A673 (cell line): ENCODE results near the gene SCGB1C2. TPM values are rescaled to one million over a fixed set of nuclear protein-coding genes. Genes with fewer than 3 reads are reported as not detected.

Experiments
- BruUV-seq: library from RNA; stranded (reverse); fragments of 400-500 nt; replicated peaks from 2 replicates; lab custom pipeline; 2021; lab: Mats Ljungman, UMichigan
- CTCF ChIA-PET: fragments of 300-600 bp; sonication (Branson Sonifier 250); formaldehyde crosslinking; loops from one replicate; lab custom pipeline; 2022; ENCODE audit warnings: antibody characterized with exemption; lab: Charles Lee
- POLR2A ChIA-PET: fragments of 300-600 bp; sonication (Branson Sonifier 250); formaldehyde crosslinking; loops from one replicate; lab custom pipeline; 2022; ENCODE audit warnings: antibody characterized with exemption; ENCODE audit not compliant: low non-redundant PET; lab: Charles Lee
- DNase-seq: peaks from one replicate; pipeline ENCODE4 v3.0.0-alpha.2; 2015; ENCODE audit warnings: low spot score
- H3K27ac ChIP-seq: fragments of 200-600 bp; sonication (generic); 2 replicates; pipeline ENCODE4 v1.5.1; 2016; ENCODE audit warnings: mixed run types, low read depth, mild to moderate bottlenecking, mixed read lengths, antibody characterized with exemption, low read length; ENCODE audit not compliant: poor library complexity, severe bottlenecking
- H3K27me3 ChIP-seq: fragments of 200-600 bp; sonication (generic); replicated peaks from 2 replicates; pipeline ENCODE4 v1.6.1; 2017; ENCODE audit warnings: mixed run types, low read depth, mild to moderate bottlenecking, mixed read lengths, antibody characterized with exemption, low read length; ENCODE audit not compliant: insufficient read depth, poor library complexity
- H3K36me3 ChIP-seq: fragments of 200-600 bp; sonication (generic); 2 replicates; pipeline ENCODE4 v1.6.1; 2016; ENCODE audit warnings: mixed run types, mild to moderate bottlenecking, mixed read lengths, antibody characterized with exemption, low read length; ENCODE audit not compliant: insufficient read depth, poor library complexity, severe bottlenecking
- H3K4me1 ChIP-seq: fragments of 200-600 bp; sonication (generic); 2 replicates; pipeline ENCODE4 v1.6.1; 2017; ENCODE audit warnings: mixed run types, mild to moderate bottlenecking, mixed read lengths, antibody characterized with exemption, low read length; ENCODE audit not compliant: insufficient read depth, poor library complexity, severe bottlenecking
- H3K4me3 ChIP-seq: fragments of 200-600 bp; sonication (generic); 2 replicates; pipeline ENCODE4 v1.5.1; 2016; ENCODE audit warnings: low read depth, mixed run types, mild to moderate bottlenecking, mixed read lengths, low read length; ENCODE audit not compliant: poor library complexity, severe bottlenecking
- H3K9me3 ChIP-seq: fragments of 200-600 bp; sonication (generic); 2 replicates; pipeline ENCODE4 v1.6.1; 2016; ENCODE audit warnings: mixed run types, low read depth, mild to moderate bottlenecking, mixed read lengths, antibody characterized with exemption, low read length; ENCODE audit not compliant: poor library complexity, severe bottlenecking
- EZH2 ChIP-seq: fragments of 200-600 bp; sonication (generic); IDR thresholded peaks from 2 replicates; pipeline ENCODE4 v1.6.1; 2017; ENCODE audit warnings: borderline replicate concordance, low read depth, mild to moderate bottlenecking, mixed read lengths, antibody characterized with exemption, low read length; ENCODE audit not compliant: poor library complexity, severe bottlenecking
- intact Hi-C: fragments of 100-400 bp; cut with micrococcal nuclease; formaldehyde crosslinking; loops from one replicate; pipeline ENCODE4 v1.10.0; 2022; ENCODE audit not compliant: unreplicated experiment
- total RNA-seq: library from RNA; stranded (reverse); gene quantifications from 2 replicates; pipeline ENCODE4 v1.2.3, GENCODE V29; 2021
- TF ChIP-seq, protein P1 (sequence below): fragments of 300-800, 200-600 bp; sonication (generic); conservative IDR thresholded peaks from 2 replicates; pipeline ENCODE4 v1.5.1; 2017; ENCODE audit warnings: low read depth, mild to moderate bottlenecking, antibody characterized with exemption, low read length, moderate library complexity, mixed read lengths

SCGB1C2 gene
- total RNA-seq, 1 experiment from 2014 or later = not detected

DNA sequence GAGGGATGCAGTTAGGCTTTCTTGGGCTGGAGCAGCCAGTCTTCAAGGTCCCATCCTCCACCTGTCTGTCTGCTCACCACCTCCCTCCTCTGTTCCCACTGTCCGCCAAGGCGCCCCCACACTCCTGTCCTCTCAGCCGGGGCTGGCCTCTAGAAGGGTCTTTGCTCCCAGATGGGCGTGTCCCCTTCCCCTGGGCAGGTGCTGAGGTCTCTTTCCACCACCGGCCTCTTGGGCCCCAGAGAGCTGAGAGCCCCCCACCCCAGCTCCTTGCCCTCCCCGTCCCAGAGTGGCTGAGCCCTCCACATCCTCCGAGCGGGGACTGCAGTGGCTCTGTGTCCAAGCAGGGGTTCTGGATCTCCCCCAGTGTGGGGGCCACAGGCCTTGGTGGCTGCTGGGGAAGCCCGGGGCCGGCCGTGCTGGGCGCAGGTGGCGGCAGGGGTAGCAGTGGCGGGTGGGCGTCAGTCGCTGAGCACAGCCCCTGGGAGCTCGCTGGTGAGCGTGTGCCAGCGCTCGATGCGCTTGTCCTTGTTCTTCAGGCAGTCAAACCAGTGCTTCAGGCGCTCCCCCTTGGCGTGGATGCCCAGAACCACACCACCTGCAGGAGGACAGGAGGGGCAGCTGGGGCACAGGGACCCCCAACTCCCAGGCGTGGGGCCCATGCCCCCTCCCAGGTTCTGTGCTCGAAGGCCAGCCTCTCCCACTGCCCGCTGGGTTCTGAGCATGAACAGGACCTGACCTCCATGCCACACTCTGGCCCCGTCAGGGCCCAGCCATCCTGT is 9.8 kb downstream of the SCGB1C2 start:
- CTCF ChIA-PET = interaction anchor here (0.6 kb wide), 1 partner anchor 188 kb away, joined by 6 read pairs; no protein-coding TSS in a partner anchor
- DNase-seq = no peak
- no peak overlapping the region for H3K4me3 ChIP-seq
- POLR2A ChIA-PET = no interaction called here
- TF ChIP-seq, protein P1, sequence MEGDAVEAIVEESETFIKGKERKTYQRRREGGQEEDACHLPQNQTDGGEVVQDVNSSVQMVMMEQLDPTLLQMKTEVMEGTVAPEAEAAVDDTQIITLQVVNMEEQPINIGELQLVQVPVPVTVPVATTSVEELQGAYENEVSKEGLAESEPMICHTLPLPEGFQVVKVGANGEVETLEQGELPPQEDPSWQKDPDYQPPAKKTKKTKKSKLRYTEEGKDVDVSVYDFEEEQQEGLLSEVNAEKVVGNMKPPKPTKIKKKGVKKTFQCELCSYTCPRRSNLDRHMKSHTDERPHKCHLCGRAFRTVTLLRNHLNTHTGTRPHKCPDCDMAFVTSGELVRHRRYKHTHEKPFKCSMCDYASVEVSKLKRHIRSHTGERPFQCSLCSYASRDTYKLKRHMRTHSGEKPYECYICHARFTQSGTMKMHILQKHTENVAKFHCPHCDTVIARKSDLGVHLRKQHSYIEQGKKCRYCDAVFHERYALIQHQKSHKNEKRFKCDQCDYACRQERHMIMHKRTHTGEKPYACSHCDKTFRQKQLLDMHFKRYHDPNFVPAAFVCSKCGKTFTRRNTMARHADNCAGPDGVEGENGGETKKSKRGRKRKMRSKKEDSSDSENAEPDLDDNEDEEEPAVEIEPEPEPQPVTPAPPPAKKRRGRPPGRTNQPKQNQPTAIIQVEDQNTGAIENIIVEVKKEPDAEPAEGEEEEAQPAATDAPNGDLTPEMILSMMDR = no peak
- TF ChIP-seq EZH2 = no peak
- H3K4me1 ChIP-seq = no peaks in the 10 kb centered on the region
- intact Hi-C loops = no loop called here
- no peak overlapping the region for H3K27ac ChIP-seq
- H3K36me3 ChIP-seq = no peaks in the 10 kb centered on the region
- no peaks in the 10 kb centered on the region for H3K27me3 ChIP-seq
- BruUV-seq = no TSS peak
- H3K9me3 ChIP-seq = no peaks in the 10 kb centered on the region

DNA sequence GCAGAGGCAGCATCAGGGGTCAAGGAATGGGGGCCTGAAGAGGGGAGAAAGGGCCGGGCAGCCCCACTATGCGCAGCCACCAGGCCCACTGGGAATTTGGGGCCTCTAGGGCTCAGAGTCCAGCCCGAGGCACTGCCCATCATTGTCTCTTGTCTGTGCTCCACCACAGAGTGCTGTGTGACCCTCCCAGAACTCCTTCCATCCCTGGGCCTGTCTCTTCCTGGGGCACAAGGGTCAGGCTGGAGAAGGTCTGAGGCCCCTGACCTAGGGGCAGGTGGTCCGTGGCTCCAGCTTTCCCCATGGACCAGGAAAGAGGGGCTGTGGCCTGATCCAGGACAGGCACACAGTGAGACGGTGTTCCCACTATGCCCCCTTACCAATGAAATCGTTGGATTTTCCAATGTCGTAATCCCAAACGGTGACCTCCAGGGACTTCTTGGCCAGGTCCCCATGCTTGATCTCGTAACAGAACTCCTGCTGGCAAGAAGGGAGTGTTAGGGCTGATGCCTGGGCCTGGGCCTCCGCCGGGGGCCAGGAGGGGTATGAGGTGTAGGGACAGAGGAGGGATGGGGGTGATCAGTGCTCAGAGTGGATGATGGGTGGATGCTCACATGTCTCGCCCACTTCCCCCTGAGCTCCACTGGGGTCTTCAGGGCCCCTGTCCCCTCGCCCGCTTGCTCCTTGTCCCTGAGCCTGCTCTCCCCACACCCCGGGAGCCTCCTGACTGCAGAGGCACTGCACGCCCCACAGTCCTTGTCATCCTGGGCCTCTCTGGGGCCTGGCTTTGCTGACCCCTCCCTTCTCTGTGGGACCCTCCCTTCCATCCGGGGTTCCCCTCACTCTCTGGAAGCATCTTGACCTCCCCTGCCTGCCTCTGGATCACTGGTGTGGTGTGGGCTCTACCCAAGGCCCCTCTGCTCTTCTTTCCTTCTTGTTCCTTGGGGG is 10.7 kb downstream of the SCGB1C2 start:
- BruUV-seq = no TSS peak
- DNase-seq = no peak

DNA sequence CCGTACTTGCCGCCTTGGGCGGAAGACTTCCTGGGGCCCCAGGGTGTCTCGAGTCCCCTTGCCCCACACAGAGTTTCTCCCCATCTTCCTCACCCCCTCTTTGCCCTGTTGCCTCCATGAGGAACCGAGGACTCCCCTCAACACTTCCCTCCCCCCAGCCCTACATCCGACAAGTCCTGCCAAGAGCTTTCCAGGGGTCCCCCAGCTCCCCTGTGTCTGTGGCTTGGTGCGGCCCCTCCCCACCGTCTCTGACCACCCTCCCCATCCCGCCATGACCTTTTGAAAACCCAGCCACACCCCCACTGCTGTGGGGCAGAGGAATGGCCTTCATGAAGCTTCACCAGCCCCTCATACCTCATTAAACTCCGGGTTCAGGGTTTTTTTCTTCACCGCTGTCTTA is 11.4 kb downstream of the SCGB1C2 start:
- DNase-seq = no peak
- CTCF ChIA-PET = no interaction called here
- Histone ChIP-seq H3K4me3 (no peak overlapping the region), H3K9me3 (no peaks in the 10 kb centered on the region), H3K36me3 (no peaks in the 10 kb centered on the region), H3K27ac (no peak overlapping the region), H3K4me1 (no peaks in the 10 kb centered on the region), H3K27me3 (no peaks in the 10 kb centered on the region)
- TF ChIP-seq EZH2 = no peak
- TF ChIP-seq, protein P1 = no peak
- intact Hi-C loops = no loop called here
- POLR2A ChIA-PET = no interaction called here
- BruUV-seq = no TSS peak

More for the DNA sequence above, 10.7 kb downstream of the SCGB1C2 start:
- H3K9me3 ChIP-seq = no peaks in the 10 kb centered on the region
- CTCF ChIA-PET = no interaction called here
- no peaks in the 10 kb centered on the region for H3K27me3 ChIP-seq
- TF ChIP-seq, protein P1 = no peak
- TF ChIP-seq EZH2 = no peak
- intact Hi-C loops = no loop called here
- POLR2A ChIA-PET = no interaction called here
- H3K27ac ChIP-seq = no peak overlapping the region
- H3K36me3 ChIP-seq = no peaks in the 10 kb centered on the region
- no peak overlapping the region for H3K4me3 ChIP-seq
- no peaks in the 10 kb centered on the region for H3K4me1 ChIP-seq
